Endothelial cell of umbilical vein (primary cell): Measurements from ENCODE around the gene RLIM. TPM values are rescaled to one million over a fixed set of nuclear protein-coding genes. Genes with fewer than 3 reads are reported as not detected.

ENCODE experiments used
- BruUV-seq: library from RNA; stranded (reverse); fragments of 400-500 nt; replicated peaks from 2 replicates; lab custom pipeline; 2021; lab: Mats Ljungman, UMichigan
- CTCF ChIA-PET: fragments of 300-600, 350-600 bp; sonication (Branson Sonifier 250); formaldehyde crosslinking; loops from one replicate; lab custom pipeline; 2021; ENCODE audit warnings: antibody characterized with exemption, inconsistent platforms; lab: Charles Lee
- POLR2A ChIA-PET: fragments of 300-600, 350-600 bp; sonication (Branson Sonifier 250); formaldehyde crosslinking; loops from one replicate; lab custom pipeline; 2021; ENCODE audit warnings: antibody characterized with exemption, inconsistent platforms; lab: Charles Lee
- DNase-seq: peaks from one replicate; pipeline ENCODE4 v3.0.0-alpha.2; 2011; ENCODE audit warnings: low read depth, low spot score
- FAIRE-seq: peaks from 2 replicates; lab custom pipeline; 2011; peaks lifted over from hg19 to GRCh38; lab: Jason Lieb, UNC
- H2AFZ ChIP-seq: 2 replicates; pipeline ENCODE4 v1.6.0; 2012; ENCODE audit warnings: low read depth, low read length, control low read depth, inconsistent platforms
- H3K27ac ChIP-seq: 2 replicates; pipeline ENCODE4 v1.5.1; 2011; ENCODE audit warnings: low read depth, mild to moderate bottlenecking, control low read depth, low read length, moderate library complexity; ENCODE audit not compliant: insufficient read depth
- H3K27me3 ChIP-seq, 2 experiments: 2 replicates each; pipeline versions ENCODE4 v1.6.0 to v1.6.1; 2011; ENCODE audit warnings: low read length in 2 of 2, mixed read lengths in 1 of 2; ENCODE audit not compliant: control insufficient read depth in 2 of 2, insufficient read depth in 2 of 2
- H3K36me3 ChIP-seq, 2 experiments: 2 replicates in 1 of 2; 3 replicates in 1 of 2; pipeline ENCODE4 v1.5.1; 2011; ENCODE audit warnings: low read length in 2 of 2, mild to moderate bottlenecking in 1 of 2, moderate library complexity in 1 of 2; ENCODE audit not compliant: control insufficient read depth in 2 of 2, insufficient read depth in 2 of 2; ENCODE audit errors: extremely low read depth in 1 of 2
- H3K4me1 ChIP-seq: 3 replicates; pipeline ENCODE4 v1.5.1; 2011; ENCODE audit warnings: mild to moderate bottlenecking, low read length; ENCODE audit not compliant: control insufficient read depth, insufficient read depth; ENCODE audit errors: extremely low read depth
- H3K4me2 ChIP-seq: 2 replicates; pipeline ENCODE4 v1.6.1; 2011; ENCODE audit warnings: low read length, control low read depth, mixed read lengths; ENCODE audit not compliant: insufficient read depth
- H3K4me3 ChIP-seq, 3 experiments: fragments of 200-600 bp in 1 of 3; sonication (generic), shearing (Covaris generic) in 1 of 3; replicated peaks in 1 of 3; 2 replicates each; pipeline ENCODE4 v1.5.1; 2011 to 2016; ENCODE audit warnings: control low read depth in 3 of 3, low read length in 3 of 3, mild to moderate bottlenecking in 2 of 3, inconsistent platforms in 1 of 3, low read depth in 1 of 3, moderate library complexity in 1 of 3; ENCODE audit not compliant: insufficient read depth in 1 of 3
- H3K79me2 ChIP-seq: 2 replicates; pipeline ENCODE4 v1.6.0; 2012; ENCODE audit warnings: low read length, inconsistent platforms; ENCODE audit not compliant: control insufficient read depth, insufficient read depth
- H3K9ac ChIP-seq: replicated peaks from 2 replicates; pipeline ENCODE3; 2011; ENCODE audit warnings: low read length, control low read depth; ENCODE audit not compliant: insufficient read depth; ENCODE audit errors: extremely low read depth
- H3K9me1 ChIP-seq: replicated peaks from 3 replicates; pipeline ENCODE4 v1.6.0; 2011; ENCODE audit warnings: mild to moderate bottlenecking, low read length; ENCODE audit not compliant: control insufficient read depth, insufficient read depth; ENCODE audit errors: extremely low read depth
- H3K9me3 ChIP-seq: replicated peaks from 2 replicates; pipeline ENCODE4 v1.5.1; 2012; ENCODE audit warnings: low read length, inconsistent platforms; ENCODE audit not compliant: control insufficient read depth, insufficient read depth
- H4K20me1 ChIP-seq: replicated peaks from 2 replicates; pipeline ENCODE3; 2011; ENCODE audit warnings: mild to moderate bottlenecking, low read length; ENCODE audit not compliant: control insufficient read depth, insufficient read depth; ENCODE audit errors: extremely low read depth
- CTCF ChIP-seq, 2 donors: IDR thresholded peaks; 1 replicate in 1 of 2; 2 replicates in 1 of 2; pipeline ENCODE4 v1.5.1; 2011; ENCODE audit warnings: low read length in 2 of 2, mild to moderate bottlenecking in 2 of 2, moderate library complexity in 2 of 2, control low read depth in 1 of 2, inconsistent platforms in 1 of 2, low read depth in 1 of 2; ENCODE audit not compliant: insufficient read depth in 1 of 2; ENCODE audit errors: extremely low read depth in 1 of 2
- EZH2 ChIP-seq: IDR thresholded peaks from 2 replicates; pipeline ENCODE4 v1.6.1; 2012; ENCODE audit warnings: borderline replicate concordance, low read depth, mild to moderate bottlenecking, moderate library complexity, low read length, inconsistent platforms; ENCODE audit not compliant: severe bottlenecking
- FOS ChIP-seq: IDR thresholded peaks from 2 replicates; pipeline ENCODE4 v1.6.1; 2011; ENCODE audit warnings: mild to moderate bottlenecking, low read length, moderate library complexity, borderline replicate concordance; ENCODE audit not compliant: insufficient read depth
- GATA2 ChIP-seq: IDR thresholded peaks from 2 replicates; pipeline ENCODE4 v1.7.0; 2011; ENCODE audit warnings: low read depth, mild to moderate bottlenecking, moderate library complexity, mixed read lengths, low read length; ENCODE audit not compliant: insufficient read length, insufficient read depth
- JUN ChIP-seq: IDR thresholded peaks from 2 replicates; pipeline ENCODE4 v1.6.1; 2011; ENCODE audit warnings: borderline replicate concordance, low read depth; ENCODE audit not compliant: insufficient read length, insufficient read depth
- MYC ChIP-seq: IDR thresholded peaks from one replicate; pipeline ENCODE4 v1.6.1; 2011; ENCODE audit warnings: mild to moderate bottlenecking, low read depth, low read length
- POLR2A ChIP-seq: IDR thresholded peaks from 2 replicates; pipeline ENCODE4 v1.6.1; 2012; ENCODE audit warnings: low read depth, mild to moderate bottlenecking, control low read depth, low read length
- POLR2AphosphoS5 ChIP-seq: IDR thresholded peaks from 2 replicates; pipeline ENCODE4 v1.6.1; 2012; ENCODE audit warnings: low read depth, mild to moderate bottlenecking, control low read depth, low read length, moderate library complexity; ENCODE audit not compliant: insufficient read depth
- dilution Hi-C: fragments of 300-500 bp; cut with MboI; formaldehyde crosslinking; loops from one replicate; pipeline ENCODE4 v1.15.0; 2019; ENCODE audit warnings: low sequenced_read_pairs; ENCODE audit not compliant: extremely low pct_ligation_motif_present
- intact Hi-C: fragments of 100-400 bp; cut with micrococcal nuclease; formaldehyde crosslinking; loops from one replicate; pipeline ENCODE4 v1.10.0; 2022
- polyA plus RNA-seq, 4 experiments: library from polyadenylated mRNA; depleted of rRNA in 3 of 4; stranded (reverse) in 3 of 4; unstranded in 1 of 4; fragments of >200 nt; gene quantifications; 2 replicates each; pipeline versions ENCODE4 v1.2.1 to v1.2.3, GENCODE V29; 2011 to 2012; ENCODE audit warnings: missing spikeins in 1 of 4
- total RNA-seq: library from RNA; stranded (reverse); gene quantifications from 2 replicates; pipeline ENCODE4 v1.2.3, GENCODE V29; 2021
- TF ChIP-seq, protein P1 (sequence below): IDR thresholded peaks from 2 replicates; pipeline ENCODE4 v1.6.1; 2011; ENCODE audit not compliant: insufficient read depth, insufficient read length

The RLIM gene
- total and polyA plus RNA-seq, 2 donors (not counting 3 experiments of a cell fraction or from before 2014, with no cell fraction given): 8.2 to 40.1 TPM

DNA sequence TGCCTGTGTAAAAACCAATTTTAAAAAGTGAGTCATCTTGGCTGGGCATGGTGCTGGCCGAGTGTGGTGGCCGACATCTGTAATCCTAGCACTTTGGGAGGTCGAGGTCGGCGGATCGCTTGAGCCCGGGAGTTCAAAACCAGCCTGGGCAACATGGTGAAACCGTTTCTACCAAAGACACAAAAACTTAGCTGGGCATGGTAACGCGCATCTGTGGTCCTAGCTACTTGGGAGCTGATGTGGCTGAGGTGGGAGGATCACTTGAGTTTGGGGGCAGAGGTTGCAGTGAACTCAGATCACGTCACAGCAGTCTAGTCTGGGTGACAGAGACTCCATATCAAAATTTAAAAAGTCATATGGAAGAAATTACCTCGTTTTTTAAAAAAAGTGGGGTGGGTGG is 7.6 kb downstream of the RLIM start:
- Histone ChIP-seq H3K27me3 (no peaks in the 10 kb centered on the region), H3K4me2 (no peak overlapping the region), H4K20me1 (no peaks in the 10 kb centered on the region), H3K4me3 (no peak overlapping the region), H3K36me3 (no peaks in the 10 kb centered on the region), H3K4me1 (peaks cover 5% of the 10 kb centered on the region), H2AFZ (no peak overlapping the region), H3K9me3 (no peaks in the 10 kb centered on the region), H3K79me2 (peaks cover 96% of the 10 kb centered on the region), H3K27ac (no peak overlapping the region), H3K9me1 (no peaks in the 10 kb centered on the region), H3K9ac (no peak overlapping the region)
- TF ChIP-seq JUN (no peak), FOS (no peak), POLR2A (no peak), CTCF (IDR thresholded peaks at IDR 0.05; ENCODE audit: extremely low read depth in 1 of 2, insufficient read depth in 1 of 2, low read depth in 1 of 2, low read length in 2 of 2) (no peak), MYC (no peak), EZH2 (no peak), GATA2 (no peak), POLR2AphosphoS5 (no peak)
- TF ChIP-seq, protein P1, sequence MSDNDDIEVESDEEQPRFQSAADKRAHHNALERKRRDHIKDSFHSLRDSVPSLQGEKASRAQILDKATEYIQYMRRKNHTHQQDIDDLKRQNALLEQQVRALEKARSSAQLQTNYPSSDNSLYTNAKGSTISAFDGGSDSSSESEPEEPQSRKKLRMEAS: no peak
- ChIA-PET POLR2A (no interaction called here), CTCF (no interaction called here)
- dilution Hi-C loops (no loop called here), intact Hi-C loops (no loop called here)
- no peak for DNase-seq
- FAIRE-seq: no peak
- BruUV-seq: no TSS peak
